HG02571 (cell line): Measurements from ENCODE around the gene USH1C.

ENCODE experiments used
- ATAC-seq: cut with Tn5 transposase; IDR thresholded peaks from one replicate; pipeline ENCODE4 v1.9.1; 2021; ENCODE audit warnings: mild to moderate bottlenecking, moderate library complexity; ENCODE audit not compliant: unreplicated experiment

USH1C gene

DNA sequence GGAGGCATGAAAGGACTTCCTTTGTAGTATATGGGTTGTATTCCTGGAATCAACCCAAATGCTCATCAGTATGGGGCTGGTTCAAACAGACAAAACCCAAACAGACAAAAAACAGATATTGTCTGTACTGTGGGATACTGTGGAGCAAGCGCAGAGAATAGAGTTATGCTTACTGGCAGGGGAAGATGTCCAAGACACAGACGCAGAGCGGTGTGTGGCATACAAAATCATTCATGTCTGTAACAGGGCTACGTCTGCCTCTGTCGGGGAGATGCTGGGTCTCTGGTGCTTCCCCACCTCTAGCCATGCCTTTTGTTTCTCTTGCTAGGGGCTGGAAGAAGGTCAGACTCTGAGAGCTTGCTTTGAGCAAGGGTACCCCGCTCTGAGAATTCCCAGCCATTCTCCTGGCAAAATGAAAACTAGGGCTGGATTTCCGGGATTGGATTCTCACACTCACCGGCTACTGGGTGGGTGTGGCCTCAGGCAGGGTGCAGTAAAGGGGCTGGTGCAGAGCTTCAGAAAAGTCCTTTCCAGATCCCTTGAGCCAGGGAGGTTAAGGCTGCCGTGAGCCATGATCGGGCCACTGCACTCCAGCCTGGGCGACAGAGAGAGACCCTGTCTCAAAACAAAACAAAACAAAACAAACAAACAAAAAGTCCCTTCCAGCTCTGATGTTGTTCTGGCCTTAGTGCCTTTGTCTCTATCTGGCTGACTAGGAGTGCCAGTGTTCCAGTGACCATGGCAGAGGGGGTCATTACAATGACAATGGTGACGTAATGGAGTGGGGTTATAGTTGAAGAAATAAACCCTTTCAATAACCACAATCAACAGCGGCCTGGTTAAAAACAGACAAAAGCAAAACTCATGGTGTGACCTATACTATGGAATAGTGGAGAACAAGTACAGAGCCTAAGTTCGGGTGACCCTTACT is 64.7 kb downstream of the USH1C start:
- ATAC-seq, result no peak

DNA sequence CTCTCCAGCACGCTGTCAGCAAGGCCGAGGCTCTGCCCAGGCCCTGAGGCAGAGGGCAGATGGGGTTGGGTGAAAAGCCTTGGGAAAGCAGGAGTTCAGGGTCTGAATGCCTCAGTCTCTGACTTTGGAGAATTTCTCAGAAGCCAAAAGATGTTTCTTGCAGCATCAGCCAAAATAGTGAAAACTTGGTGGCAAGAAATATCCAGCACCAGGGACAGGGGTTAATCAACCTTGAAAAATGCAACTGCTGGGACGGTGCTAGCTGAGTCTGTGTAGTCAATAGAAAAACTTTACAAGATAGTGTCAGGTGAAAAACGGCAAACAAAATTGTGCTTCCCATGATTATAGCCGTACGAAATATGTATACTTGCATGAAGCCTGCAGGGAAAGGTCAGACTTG is 66.1 kb downstream of the USH1C start:
- ATAC-seq, result no peak

DNA sequence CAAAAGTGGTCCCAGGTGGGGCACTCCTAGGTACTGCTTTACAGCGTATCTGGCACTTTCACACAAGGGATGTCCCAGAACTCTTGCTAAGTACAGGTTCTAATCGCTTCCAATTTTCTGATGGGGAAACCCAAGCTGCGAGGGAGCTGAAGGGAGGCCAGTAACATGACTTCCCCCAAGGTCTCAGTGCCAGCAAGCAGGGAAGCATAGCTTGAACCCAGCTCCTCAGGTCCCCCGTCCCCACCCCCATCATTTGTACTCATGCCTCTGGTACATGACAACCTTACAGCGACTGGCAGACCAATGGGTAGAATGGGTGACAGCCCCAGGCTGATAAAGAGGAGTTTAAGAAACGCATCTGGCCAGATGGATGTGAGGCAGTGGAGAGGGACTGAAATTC is 66.9 kb downstream of the USH1C start:
- no peak for ATAC-seq

DNA sequence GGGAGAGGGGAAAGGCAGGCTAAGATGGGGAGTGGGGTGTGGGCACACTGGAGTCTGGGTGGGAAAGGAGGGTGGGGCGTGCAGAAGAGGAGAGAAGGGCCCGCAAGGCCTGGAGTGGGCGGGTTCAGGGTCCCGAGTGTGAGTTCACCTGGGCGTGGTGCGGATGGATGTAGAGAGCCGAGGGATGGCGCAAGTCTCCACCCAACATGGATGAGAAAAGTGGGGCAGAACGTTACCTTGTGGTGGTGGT is 67.2 kb downstream of the USH1C start:
- no peak for ATAC-seq

DNA sequence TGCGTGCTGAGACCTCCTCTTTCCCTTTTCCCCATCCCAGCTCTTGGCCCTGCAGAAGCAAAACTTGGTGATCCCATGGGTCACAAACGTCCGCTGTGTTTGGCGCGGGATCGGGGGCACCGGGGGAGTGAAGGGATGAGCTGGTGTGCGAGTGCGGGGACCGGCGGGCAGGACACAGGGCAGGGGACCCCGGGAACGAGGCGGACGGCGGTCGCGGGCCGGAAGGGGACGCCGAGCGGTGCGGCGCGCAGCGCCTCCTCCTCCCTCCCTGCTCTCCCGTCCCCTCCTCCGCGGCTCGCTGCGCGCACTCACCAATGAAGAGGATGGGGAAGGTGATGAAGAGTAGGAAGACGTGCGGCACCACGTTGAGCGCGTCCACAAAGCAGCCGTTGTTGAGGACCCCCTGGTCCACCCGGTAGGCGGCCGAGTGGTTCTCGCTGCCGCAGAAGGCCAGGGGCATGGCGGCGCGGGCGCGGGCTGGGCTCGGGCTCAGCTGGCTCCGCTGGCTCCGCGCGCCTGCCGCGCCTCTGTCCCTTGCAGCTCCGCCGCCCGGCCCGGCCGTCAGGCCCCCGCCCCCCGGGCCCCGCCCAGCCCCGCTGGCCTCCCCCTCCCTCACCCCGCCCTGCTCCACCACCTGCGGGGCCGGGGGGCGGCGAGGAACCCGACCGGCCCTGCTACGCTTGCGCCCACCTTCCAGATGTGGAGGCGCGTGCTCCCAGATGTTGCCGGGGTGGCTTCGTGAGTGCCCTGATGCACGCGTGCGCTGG is 67.7 kb downstream of the USH1C start, which contains the start of gene ABCC8:
TSS of gene ABCC8 (minus strand) at position 529 of the 767 bp plus-strand sequence. CDS start at position 460, 69 bp downstream.
- no peak for ATAC-seq

DNA sequence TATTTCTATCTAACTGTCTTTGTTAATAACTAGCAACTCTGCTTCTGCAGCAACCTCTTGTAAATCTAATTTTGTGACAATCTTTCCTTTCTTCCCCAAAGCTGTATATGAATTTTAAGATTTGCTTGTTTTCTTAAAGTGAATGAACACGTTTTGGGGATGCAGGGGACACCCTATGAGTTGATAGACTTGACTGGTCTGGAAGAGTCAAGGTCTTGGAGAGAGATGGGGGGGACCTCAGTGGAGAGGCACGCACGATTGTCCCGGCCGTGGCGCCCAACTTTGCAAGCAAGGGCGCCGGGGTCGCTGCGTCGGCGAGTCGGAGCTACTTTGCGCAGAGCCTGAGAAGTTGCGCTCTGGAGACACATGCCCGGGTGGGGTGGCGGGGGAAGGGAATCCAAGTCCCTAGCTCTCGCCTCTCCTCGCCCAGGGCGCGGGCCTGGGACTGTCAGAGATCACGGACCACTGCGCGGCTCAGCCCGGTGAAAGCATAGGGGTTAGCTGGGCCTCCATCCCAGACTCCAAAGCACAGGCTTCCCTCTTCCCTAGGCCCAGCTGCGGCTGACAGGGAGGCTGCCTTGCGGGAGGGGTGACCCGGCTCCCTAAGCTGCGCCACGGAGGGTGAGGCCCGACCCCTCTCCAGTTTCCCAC is 68.4 kb downstream of the USH1C start:
- no peak for ATAC-seq

DNA sequence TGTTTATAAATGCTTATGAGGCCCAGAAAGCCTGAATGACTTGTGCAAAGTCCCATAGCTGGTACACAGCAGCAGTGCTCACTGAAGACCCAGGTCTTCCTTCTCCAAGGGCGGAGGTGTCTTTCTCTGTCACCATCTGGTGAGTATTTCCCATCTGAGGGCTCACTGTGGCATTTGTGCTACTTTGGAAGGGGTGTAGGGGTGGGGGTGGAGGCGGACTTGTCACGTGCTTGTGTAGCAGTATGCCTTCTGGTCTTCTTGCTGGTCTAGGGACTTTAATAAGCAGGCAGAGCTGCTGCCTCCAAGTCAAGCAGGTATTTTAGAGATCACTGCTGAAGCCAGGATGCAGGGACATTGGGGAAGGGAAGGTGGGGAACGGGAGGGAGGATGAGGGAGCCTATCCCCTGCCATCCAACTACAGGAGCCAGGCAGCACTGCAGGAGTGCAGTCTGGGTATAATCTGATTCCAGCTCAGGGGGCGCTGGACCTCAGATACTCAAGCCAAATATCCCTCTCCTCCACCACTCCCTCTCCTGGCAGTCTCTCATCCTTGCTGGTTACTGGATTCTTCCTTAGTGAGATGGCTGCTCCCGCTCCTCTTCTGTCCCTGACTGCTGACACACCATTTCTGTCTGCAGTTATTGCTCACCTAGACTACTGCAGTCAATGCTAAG is 71.0 kb downstream of the USH1C start:
- no peak for ATAC-seq

DNA sequence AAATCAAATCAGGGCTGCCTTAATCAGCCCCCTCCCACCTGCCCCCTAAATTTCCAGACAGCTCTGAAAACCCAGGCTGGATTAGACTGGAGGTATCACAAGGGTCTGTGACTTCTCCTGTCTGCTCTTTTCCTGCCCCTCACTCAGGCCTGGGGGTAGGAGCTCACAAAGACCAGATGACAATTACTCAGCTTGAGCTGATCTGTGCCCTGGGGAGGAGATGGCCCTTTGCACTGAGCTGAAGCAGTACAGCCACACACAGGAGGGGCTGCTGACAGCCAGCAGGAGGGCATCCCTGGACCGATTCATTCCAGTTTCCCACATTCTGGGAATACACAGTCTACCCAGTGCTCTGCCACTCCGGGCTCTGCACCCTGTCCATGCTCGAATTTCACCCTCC is 71.7 kb downstream of the USH1C start:
- no peak for ATAC-seq

DNA sequence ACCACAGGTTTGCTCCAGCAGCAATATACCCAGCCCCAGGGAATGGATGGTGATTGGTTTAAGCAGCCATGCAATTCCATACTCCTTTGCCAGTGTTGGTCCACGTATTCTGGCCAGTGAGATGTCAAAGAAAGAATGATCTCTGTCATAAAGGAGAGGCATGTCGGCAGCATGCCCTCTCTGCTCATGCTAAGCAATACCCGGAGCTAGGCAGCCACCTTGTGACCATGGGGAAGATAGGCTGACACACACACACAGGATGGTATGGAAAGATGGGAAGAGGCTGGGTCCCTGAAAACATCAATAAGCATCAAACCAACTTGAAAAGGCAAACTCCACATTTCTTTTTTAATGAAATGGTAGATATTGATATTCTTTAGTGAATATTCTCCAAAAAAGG is 72.7 kb downstream of the USH1C start:
- no peak for ATAC-seq

DNA sequence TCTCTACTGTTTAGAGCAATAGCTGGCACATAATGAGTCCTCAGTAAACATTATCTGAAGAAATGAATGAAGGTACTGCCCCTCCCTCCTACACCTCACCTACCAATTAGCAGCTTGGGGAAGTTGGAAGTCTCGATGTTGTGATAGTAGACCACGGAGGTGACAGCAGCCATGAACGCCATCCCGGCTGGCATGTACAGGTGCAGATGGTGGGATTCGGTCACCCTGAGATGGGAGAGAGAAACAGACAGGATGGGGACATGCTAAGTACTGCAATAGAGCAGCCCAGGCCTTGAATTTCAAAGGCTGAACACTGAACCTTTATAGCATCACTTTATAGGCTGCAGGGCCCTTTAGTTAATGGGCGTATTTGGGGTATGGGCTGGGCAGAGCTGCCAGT is 74.2 kb downstream of the USH1C start:
- no peak for ATAC-seq

DNA sequence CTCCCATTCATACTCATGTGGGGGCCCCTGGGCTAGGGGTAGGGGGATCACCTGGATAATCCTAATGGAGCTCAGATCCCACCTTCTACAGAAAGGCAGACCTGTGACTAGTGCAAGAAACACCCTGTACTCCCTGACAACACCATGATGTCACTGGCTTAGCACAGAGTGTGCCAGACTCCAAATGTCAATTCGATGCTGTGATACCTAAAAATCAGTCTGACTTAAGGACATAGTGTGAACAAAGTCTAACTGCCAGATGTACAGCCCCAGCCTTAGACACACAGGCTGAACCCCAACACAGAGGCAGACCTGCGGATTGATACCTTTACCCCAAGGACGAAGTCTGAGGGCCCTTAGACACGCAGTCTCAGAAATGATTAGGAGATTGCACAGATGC is 76.1 kb downstream of the USH1C start:
- ATAC-seq, result no peak

DNA sequence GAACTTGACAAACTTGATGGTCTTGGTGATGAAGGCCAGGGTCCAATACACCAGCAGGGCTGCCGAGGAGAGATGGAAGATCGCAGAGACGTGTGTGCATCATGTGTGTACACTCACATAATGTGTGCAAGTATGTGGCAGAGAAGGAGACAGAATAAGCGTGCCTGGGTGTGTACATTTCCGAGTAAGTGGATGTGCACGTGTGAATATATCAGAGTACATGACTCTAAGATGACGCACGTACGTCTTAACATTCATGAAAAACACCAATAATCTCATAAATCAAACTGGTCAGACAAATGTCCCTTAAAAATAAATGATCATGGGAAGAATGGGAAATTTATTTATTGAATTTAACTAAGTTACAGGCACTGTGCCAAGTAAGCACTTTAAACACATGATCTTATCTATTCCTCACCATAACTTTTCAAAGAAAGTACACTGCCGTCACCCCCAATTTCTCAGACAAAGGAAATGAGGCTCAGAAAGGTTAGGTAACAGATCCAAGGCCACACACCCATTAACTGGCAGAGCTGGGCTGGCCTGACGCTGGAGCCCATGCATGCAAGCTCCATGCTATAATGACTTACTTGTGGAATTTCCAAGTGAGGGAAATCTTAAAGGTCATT is 80.6 kb downstream of the USH1C start:
- ATAC-seq, result no peak

DNA sequence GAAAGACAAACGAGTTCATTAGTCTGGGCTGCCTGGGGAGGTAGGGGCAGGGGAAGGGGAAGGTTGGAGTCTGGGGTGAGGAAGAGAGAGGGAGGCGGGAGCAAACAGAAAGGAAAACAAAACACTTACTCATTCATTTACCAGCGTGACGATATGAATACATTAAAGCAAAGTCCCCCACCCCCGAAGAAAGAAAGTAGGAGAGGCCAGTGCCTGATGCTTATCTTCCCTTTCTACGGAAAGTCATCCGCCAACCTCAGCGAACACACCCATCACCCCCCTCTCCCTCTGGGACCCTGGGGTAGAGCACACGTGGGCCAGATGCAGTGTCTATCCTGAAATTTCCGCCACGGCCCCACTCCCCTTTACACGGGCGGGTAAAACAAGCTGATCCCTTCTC is 81.3 kb downstream of the USH1C start:
- ATAC-seq, result no peak

DNA sequence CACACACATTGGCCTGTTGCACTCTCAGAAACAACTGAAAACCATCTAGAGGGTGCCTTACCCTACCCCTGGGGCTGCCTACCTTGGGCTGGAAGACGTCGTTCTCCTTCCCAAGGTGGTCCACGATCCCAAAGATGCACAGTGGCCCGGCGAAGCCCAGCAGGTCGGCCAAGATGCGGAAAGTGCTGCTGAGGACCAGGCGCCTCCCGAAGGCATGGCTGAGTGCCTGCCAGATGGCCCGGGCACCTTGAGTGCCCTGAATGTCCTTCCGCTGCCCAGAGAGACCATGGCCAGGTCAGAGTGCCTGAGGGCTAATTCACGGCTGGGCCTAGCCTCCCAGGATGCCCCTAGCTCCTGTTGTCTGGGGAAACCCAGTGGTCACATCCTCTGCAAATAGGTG is 83.8 kb downstream of the USH1C start:
- no peak for ATAC-seq

DNA sequence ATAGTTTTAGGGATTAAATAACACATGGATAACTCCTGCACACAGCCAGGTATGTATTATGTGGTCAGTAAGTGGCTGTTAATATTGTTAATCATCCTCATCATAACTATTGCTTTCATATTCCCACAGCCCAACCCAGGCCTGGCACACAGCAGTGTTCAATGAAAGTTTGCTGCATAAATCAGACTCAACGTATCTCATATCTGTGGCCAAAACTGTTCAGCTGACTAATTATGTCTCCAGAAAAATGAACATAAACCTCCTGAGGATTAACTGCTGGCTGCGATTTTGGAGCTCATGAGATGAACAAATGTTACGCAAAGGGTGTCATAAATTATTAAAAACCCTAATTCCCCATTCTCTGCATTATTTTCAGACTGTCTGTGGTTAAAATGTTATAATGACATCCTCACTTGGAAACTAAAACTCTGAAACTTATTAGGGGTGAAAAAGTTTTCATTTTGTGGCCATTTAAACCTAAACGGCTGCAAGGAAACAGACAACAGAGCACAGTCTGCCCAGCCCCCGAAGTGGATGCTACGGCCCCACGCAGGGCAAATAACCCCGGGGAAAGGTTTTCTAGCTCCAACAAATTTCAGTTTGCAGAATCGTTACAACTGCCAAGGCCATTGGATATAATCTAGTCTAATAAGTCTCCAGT is 84.8 kb downstream of the USH1C start:
- ATAC-seq, result no peak

DNA sequence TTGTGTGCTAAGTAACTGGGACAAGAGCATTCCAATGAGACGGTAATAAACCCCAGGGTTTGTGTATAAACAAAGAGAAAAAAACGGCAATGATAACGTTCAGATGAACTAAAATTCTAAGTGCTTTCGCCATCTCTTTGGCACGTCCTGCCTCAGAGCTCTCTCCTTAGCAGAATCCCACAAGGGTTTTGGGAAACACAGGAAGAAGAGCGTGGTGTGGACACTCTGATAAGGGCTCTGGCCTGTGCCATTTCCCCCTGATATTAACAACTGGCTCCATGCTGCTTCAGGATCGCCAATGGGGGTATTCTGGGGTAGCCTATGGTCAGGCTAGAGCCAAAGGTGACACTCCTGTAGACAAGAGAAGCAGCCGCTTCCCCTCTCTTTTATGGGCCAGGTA is 85.9 kb downstream of the USH1C start:
- no peak for ATAC-seq

DNA sequence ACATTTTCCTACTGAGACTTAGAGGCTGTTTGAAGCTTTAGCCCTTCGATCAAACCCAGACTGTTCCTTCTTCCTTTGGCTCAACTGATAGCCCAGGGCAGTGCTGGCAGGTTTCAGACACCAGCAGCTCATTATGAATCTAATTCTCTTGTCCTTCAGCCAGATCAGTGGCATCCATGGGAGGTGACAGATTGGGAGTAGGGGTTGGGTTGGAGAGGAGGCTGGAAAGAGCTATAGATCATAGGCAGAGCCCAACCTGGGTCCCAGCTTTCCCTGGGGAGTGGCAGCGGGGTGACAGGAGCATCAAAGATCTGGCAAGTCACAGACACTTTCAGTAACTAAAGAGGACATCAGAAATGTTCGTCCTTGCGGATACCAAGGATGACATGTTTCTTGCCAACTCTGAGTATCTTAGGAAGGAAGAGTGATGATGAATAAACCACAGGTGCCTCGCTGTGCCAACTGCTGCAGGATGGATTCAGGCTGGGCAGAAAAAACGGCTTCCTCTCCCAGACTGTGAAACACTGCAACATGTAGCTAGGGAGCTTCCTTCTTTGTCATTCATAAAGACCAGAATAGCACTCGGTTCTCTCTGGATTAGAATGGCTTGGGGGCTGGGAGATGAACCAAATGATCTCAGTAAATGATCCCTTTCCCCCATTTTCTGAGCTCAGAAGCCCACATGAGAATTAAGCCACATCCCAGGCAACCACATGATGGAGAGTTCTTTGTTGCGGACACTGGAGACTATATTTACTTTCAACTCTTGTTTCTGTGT is 86.6 kb downstream of the USH1C start:
- ATAC-seq, result no peak

DNA sequence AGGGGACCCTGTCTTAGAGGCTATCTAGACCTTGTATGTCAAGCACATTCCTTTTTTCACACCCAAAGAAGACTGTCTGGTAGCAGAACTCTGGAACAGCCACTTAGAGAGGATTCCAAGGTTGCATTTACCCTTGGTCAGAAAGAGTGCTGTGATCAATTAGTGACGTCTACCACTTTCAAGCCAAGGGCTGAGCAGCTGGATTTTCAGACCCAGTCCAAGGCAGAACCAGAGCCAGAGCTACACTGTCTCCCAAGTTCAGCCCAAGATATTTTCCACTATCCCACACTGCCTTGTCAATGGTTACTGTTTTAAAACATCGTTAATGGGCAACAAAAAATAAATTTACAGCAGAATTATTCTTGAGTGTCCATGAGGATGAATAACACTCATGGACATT is 91.5 kb downstream of the USH1C start:
- no peak for ATAC-seq

DNA sequence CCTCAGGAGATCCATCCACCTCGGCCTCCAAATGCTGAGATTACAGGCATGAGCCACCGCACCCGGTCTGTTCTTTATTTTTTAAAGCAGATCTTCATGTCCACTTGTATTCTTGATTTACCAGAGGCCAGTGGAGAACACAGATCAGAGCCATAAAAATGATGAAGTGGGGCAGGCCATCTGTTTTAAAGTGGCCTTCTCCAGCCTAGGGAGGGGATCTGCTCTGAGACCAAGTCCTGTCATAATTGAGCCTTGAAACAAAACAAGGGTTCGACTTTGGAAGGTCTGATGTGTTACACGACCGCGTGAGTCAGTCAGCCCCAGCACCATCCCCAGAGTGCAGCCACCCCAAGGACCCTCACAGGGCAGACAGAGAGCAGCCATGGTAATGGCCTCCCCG is 95.1 kb downstream of the USH1C start:
- no peak for ATAC-seq

DNA sequence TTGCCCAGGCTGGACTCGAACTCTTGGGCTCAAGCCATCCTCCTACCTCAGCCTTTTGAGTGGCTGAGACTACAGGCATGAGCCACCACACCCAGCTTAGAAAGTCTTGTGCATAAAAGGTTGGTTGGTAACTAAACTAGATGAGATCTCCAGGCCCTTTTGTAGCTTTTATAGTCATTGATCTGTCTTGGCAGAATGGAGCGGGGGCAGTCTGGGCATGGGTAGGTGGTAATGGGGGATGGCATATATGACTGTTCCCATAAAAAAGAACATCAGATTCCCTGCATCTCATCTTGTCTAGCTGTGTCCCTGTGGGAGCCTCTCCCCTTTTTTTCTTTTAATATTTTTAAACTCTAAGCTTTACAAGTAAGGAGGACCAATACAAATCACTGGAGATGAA is 97.7 kb downstream of the USH1C start:
- ATAC-seq, result no peak
